HG02840 (cell line): ENCODE data around the gene CRYM.
"Not testable (repeated sequence)": the region's sequence is repeated elsewhere in the genome, so short reads cannot be mapped to it uniquely, and the experiment has no call there.

Source experiments
- ATAC-seq: cut with Tn5 transposase; IDR thresholded peaks from one replicate; pipeline ENCODE4 v1.9.1; 2021; ENCODE audit warnings: mild to moderate bottlenecking, moderate library complexity, moderate number of reproducible peaks; ENCODE audit not compliant: unreplicated experiment, low FRiP score

Gene CRYM

GRCh38 chr16:21281698-21282389 is 3.8 kb upstream of the CRYM start:
- no peak for ATAC-seq

- no peak for ATAC-seq
Observed at GRCh38 chr16:21279501-21279900, 1.4 kb upstream of the CRYM start.

- ATAC-seq, result no peak
Observed at GRCh38 chr16:21277045-21277926, 804 bp downstream of the CRYM start.

- no peak for ATAC-seq
Observed at GRCh38 chr16:21276090-21276489, 2.0 kb downstream of the CRYM start.

GRCh38 chr16:21275529-21275928 is 2.6 kb downstream of the CRYM start:
- ATAC-seq, result no peak

- no peak for ATAC-seq
Observed at GRCh38 chr16:21274172-21274726, 3.8 kb downstream of the CRYM start.

GRCh38 chr16:21272763-21273162 is 5.3 kb downstream of the CRYM start:
- not testable (repeated sequence) for ATAC-seq

- no peak for ATAC-seq
Observed at GRCh38 chr16:21272253-21272652, 5.8 kb downstream of the CRYM start.

- ATAC-seq, result no peak
Observed at GRCh38 chr16:21268236-21268635, 9.9 kb downstream of the CRYM start.

GRCh38 chr16:21267298-21267697 is 10.8 kb downstream of the CRYM start:
- no peak for ATAC-seq

GRCh38 chr16:21265104-21265837 is 12.8 kb downstream of the CRYM start:
- no peak for ATAC-seq

- no peak for ATAC-seq
Observed at GRCh38 chr16:21264571-21265036, 13.5 kb downstream of the CRYM start.

- peak; percentile 70 for ATAC-seq
Observed at GRCh38 chr16:21263640-21264570, 14.2 kb downstream of the CRYM start.

- no peak for ATAC-seq
Observed at GRCh38 chr16:21262779-21263639, 15.1 kb downstream of the CRYM start.

GRCh38 chr16:21260870-21261791 is 17.0 kb downstream of the CRYM start:
- ATAC-seq, result no peak

- no peak for ATAC-seq
Observed at GRCh38 chr16:21257284-21257683, 20.8 kb downstream of the CRYM start.

- ATAC-seq, result no peak
Observed at GRCh38 chr16:21256636-21257035, 21.5 kb downstream of the CRYM start.

- no peak for ATAC-seq
Observed at GRCh38 chr16:21253470-21253869, 24.6 kb downstream of the CRYM start.
